Upper lobe of left lung (tissue), 6 donors: ENCODE data around the gene CHURC1. TPM values are rescaled to one million over a fixed set of nuclear protein-coding genes. Genes with fewer than 3 reads are reported as not detected.

Experiments
- ATAC-seq, 2 donors: fragments of 200-7000 bp; cut with Tn5 transposase; one replicate each; pipeline ENCODE4 v1.9.1; 2022; ENCODE audit warnings: mild to moderate bottlenecking in 2 of 2, moderate library complexity in 2 of 2; ENCODE audit not compliant: low FRiP score in 2 of 2
- DNase-seq, 2 donors: peaks; one replicate each; pipeline ENCODE4 v3.0.0-alpha.2; 2019 to 2020
- H3K27ac ChIP-seq, 4 donors: fragments of 200-600 bp; sonication (generic); one replicate each; pipeline ENCODE4 v1.5.1; 2016 to 2019
- H3K27me3 ChIP-seq, 4 donors: fragments of 200-600 bp; sonication (generic); one replicate each; pipeline ENCODE4 v1.5.1; 2017 to 2019
- H3K36me3 ChIP-seq, 4 donors: fragments of 200-600 bp; sonication (generic); one replicate each; pipeline ENCODE4 v1.5.1; 2016 to 2019
- H3K4me1 ChIP-seq, 4 donors: fragments of 200-600 bp; sonication (generic); one replicate each; pipeline ENCODE4 v1.5.1; 2018 to 2019
- H3K4me3 ChIP-seq, 4 donors: fragments of 200-600 bp; sonication (generic); one replicate each; pipeline ENCODE4 v1.5.1; 2017 to 2019; ENCODE audit warnings: mild to moderate bottlenecking in 2 of 4, moderate library complexity in 1 of 4
- H3K9me3 ChIP-seq, 4 donors: fragments of 200-600 bp; sonication (generic); one replicate each; pipeline ENCODE4 v1.5.1; 2018 to 2019
- EP300 ChIP-seq, 4 donors: sonication (generic); formaldehyde crosslinking; IDR thresholded peaks; one replicate each; pipeline ENCODE4 v1.5.1; 2017; ENCODE audit warnings: antibody characterized with exemption in 4 of 4, control low read depth in 2 of 4
- POLR2A ChIP-seq, 4 donors: fragments of 450-650 bp; IDR thresholded peaks; one replicate each; pipeline ENCODE4 v1.5.1; 2016 to 2017; ENCODE audit warnings: antibody characterized with exemption in 4 of 4, mild to moderate bottlenecking in 2 of 4
- POLR2AphosphoS5 ChIP-seq, 2 donors: sonication (generic); formaldehyde crosslinking; IDR thresholded peaks; one replicate each; pipeline ENCODE4 v1.5.1; 2017; ENCODE audit warnings: antibody characterized with exemption in 2 of 2
- WGBS, 2 donors: methylation state at CpG; one replicate each; pipeline ENCODE4 v1.1.5; 2017 to 2018; 5-methylcytosine and 5-hydroxymethylcytosine counted together
- total RNA-seq, 6 donors: library from RNA; depleted of rRNA in 4 of 6; stranded (reverse); fragments of >200 nt in 4 of 6; gene quantifications; one replicate each; pipeline versions ENCODE4 v1.1.0 to v1.2.1, GENCODE V29; 2016 to 2021
- TF ChIP-seq, protein P1 (sequence below), 6 experiments: fragments of 450-650 bp in 4 of 6; fragments of 200-600 bp in 2 of 6; sonication (generic) in 2 of 6; IDR thresholded peaks; one replicate each; pipeline ENCODE4 v1.5.1; 2016 to 2019; ENCODE audit warnings: antibody characterized with exemption in 6 of 6
- donor health status: DM: no; HTN: no; CAD: no; lungs with moderate emphysema.
- donor health status: DM: no; HTN: yes; CAD: no; lungs with severe emphysema.

The CHURC1 gene
- total RNA-seq, 6 donors from 2014 or later = 18.3 to 99.6 (median 49.2) TPM

DNA sequence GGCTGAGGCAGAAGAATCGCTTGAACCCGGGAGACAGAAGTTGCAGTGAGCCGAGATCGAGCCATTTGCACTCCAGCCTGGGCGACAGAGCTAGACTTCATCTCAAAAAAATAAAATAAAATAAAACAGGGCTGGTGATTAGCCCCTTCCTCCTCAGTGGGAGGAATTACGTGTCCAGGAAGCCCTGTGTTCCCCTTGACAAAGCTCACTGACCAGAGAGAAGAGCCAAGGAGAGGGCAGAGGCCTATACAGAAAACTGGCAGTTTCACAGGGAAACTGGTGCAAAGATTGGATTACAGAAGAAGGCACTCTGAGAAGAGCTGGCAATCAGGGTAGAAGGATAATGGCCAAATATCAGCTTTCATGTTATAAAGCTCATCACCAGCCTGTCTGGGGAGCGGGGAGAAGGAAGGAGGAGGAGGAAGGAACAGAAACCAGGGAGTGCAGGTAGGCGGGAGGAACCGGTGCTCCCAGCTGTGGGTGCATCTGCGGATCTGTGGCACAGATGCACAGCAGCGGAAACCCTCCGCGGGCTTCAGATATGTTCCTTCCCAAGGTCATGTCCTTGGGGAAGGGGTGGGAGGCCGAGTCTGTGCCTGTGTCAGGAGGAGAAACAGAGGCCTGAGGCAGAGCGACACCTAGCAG lies 51.2 kb downstream of the CHURC1 start:
- DNase-seq (no peak), ATAC-seq (no peak)
- H3K4me1 ChIP-seq = peaks cover 0 to 10% (median 2%) of the 10 kb centered on the region in 4 donors
- H3K36me3 ChIP-seq = no peaks in the 10 kb centered on the region
- H3K9me3 ChIP-seq = no peaks in the 10 kb centered on the region
- no peak for TF ChIP-seq POLR2AphosphoS5 (IDR thresholded peaks at IDR 0.05)
- TF ChIP-seq, protein P1, sequence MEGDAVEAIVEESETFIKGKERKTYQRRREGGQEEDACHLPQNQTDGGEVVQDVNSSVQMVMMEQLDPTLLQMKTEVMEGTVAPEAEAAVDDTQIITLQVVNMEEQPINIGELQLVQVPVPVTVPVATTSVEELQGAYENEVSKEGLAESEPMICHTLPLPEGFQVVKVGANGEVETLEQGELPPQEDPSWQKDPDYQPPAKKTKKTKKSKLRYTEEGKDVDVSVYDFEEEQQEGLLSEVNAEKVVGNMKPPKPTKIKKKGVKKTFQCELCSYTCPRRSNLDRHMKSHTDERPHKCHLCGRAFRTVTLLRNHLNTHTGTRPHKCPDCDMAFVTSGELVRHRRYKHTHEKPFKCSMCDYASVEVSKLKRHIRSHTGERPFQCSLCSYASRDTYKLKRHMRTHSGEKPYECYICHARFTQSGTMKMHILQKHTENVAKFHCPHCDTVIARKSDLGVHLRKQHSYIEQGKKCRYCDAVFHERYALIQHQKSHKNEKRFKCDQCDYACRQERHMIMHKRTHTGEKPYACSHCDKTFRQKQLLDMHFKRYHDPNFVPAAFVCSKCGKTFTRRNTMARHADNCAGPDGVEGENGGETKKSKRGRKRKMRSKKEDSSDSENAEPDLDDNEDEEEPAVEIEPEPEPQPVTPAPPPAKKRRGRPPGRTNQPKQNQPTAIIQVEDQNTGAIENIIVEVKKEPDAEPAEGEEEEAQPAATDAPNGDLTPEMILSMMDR (IDR thresholded peaks at IDR 0.05) = no peak
- TF ChIP-seq EP300 (IDR thresholded peaks at IDR 0.05) = no peak
- no peak for TF ChIP-seq POLR2A (IDR thresholded peaks at IDR 0.05)
- 92 to 93% methylated on average over 15 of the region's 15 CpGs for WGBS, 2 donors
- no peak overlapping the region for H3K4me3 ChIP-seq
- no peak overlapping the region for H3K27ac ChIP-seq
- no peaks in the 10 kb centered on the region for H3K27me3 ChIP-seq

DNA sequence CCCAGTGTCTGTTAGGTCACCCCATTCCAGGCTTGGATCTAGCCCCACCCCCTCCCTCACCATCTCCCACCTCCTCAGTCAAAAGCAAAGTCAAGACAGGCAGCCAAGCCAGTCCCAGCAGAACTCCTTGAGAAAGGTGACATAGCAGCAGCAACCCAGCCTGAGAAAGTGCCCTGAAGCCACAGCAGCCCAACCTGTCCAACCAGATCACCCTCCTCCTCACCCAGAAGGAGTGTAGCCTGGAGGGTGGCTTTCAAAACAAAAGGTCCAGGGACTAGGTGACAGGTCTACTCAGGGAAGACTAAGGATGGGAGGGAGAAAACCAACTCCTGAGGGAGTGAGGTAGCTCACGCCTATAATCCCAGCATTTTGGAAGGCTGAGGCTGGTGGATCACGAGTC lies 52.7 kb downstream of the CHURC1 start:
- WGBS, 2 donors = 36 to 100% methylated on average over 2 of the region's 2 CpGs
- Histone ChIP-seq H3K27ac (peak overlapping the region in 1 of 4 donors; percentile 13), H3K27me3 (no peaks in the 10 kb centered on the region), H3K4me1 (peaks cover 9 to 19% (median 13%) of the 10 kb centered on the region in 4 donors), H3K4me3 (no peak overlapping the region), H3K36me3 (no peaks in the 10 kb centered on the region), H3K9me3 (no peaks in the 10 kb centered on the region)
- DNase-seq (peak in 1 of 2 donors; percentile 82), ATAC-seq (peak; percentile 8 to 83)
- TF ChIP-seq, protein P1 (IDR thresholded peaks at IDR 0.05) = no peak
- TF ChIP-seq EP300 (IDR thresholded peaks at IDR 0.05) = no peak
- peak in 1 of 2 donors; percentile 10 for TF ChIP-seq POLR2AphosphoS5 (IDR thresholded peaks at IDR 0.05)
- no peak for TF ChIP-seq POLR2A (IDR thresholded peaks at IDR 0.05)

DNA sequence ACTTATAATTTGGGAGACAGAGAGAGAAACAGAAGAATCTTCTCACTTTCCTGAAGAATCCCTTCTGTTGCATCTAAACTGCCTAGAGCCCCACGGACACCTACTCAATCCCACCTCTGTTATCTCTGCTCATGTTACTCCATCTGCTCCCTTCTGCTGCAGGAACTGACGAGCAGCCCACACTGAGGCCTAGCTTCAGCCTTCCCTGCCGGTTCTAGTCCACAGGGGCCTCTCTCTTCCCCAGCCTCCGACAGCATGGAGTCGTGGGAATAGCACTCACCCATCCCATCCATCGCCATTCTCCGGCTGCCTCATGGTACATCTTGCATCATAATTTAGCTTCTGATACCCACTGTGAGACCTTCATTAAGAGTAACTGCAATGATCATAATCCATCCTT lies 53.9 kb downstream of the CHURC1 start:
- Histone ChIP-seq H3K4me3 (no peak overlapping the region), H3K9me3 (no peaks in the 10 kb centered on the region), H3K27ac (no peak overlapping the region), H3K27me3 (no peaks in the 10 kb centered on the region), H3K4me1 (peaks cover 9 to 26% (median 18%) of the 10 kb centered on the region in 4 donors), H3K36me3 (no peaks in the 10 kb centered on the region)
- ATAC-seq (no peak), DNase-seq (no peak)
- WGBS, 2 donors = 96 to 97% methylated on average over 7 of the region's 7 CpGs
- TF ChIP-seq EP300 (IDR thresholded peaks at IDR 0.05) (no peak), POLR2AphosphoS5 (IDR thresholded peaks at IDR 0.05) (no peak), POLR2A (IDR thresholded peaks at IDR 0.05) (no peak)
- TF ChIP-seq, protein P1 (IDR thresholded peaks at IDR 0.05) = no peak

DNA sequence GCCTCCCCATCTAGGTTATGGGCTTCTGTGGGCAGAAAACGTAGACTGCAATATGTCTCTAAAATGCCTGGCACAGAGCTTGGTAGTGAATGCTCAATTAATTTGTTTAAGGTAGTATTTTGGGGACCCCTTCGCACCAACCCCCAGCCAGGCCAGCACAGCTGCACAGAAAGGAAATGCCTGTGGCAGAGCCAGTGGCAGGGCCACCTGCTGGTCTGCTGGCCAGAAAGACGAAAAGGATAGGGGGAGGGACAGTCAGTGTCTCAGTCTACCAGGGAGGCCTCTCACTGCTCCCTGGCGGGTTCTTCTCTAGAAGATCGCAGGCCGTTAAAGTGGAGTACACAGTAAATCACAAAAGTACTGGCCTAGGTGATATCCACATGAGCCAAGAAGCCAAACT lies 54.4 kb downstream of the CHURC1 start:
- TF ChIP-seq POLR2A (IDR thresholded peaks at IDR 0.05) = no peak
- TF ChIP-seq POLR2AphosphoS5 (IDR thresholded peaks at IDR 0.05) = no peak
- no peak for TF ChIP-seq EP300 (IDR thresholded peaks at IDR 0.05)
- TF ChIP-seq, protein P1 (IDR thresholded peaks at IDR 0.05) = no peak
- ATAC-seq = no peak
- H3K36me3 ChIP-seq = no peaks in the 10 kb centered on the region
- no peaks in the 10 kb centered on the region for H3K9me3 ChIP-seq
- 76 to 85% methylated on average over 6 of the region's 6 CpGs for WGBS, 2 donors
- no peak overlapping the region for H3K27ac ChIP-seq
- peaks cover 9 to 26% (median 18%) of the 10 kb centered on the region in 4 donors for H3K4me1 ChIP-seq
- H3K27me3 ChIP-seq = no peaks in the 10 kb centered on the region
- no peak overlapping the region for H3K4me3 ChIP-seq
- no peak for DNase-seq

DNA sequence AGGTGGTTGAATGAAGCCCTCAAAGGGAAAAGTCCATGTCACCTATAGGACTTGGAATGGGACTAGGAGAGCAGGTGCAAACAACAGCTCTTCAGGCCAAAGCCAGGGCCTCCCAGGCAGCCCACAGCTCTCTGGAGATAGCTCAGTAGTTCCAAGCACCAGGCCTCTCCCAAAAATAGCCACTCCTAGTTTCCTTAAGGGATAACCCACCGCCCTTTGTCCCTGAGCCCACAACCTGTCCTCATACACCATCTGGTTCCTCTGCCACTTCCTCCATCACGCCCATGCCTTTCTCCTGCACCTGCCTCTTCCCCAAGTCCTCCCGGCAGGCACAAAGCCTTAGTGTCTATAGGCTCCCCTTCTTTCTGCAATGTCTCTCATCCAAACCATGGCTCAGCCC lies 55.8 kb downstream of the CHURC1 start:
- no peak overlapping the region for H3K4me3 ChIP-seq
- no peaks in the 10 kb centered on the region for H3K27me3 ChIP-seq
- no peak overlapping the region for H3K27ac ChIP-seq
- 67 to 86% methylated on average over 3 of the region's 3 CpGs for WGBS, 2 donors
- peaks cover 9 to 26% (median 18%) of the 10 kb centered on the region in 4 donors for H3K4me1 ChIP-seq
- DNase-seq = no peak
- TF ChIP-seq, protein P1 (IDR thresholded peaks at IDR 0.05) = no peak
- no peak for TF ChIP-seq EP300 (IDR thresholded peaks at IDR 0.05)
- TF ChIP-seq POLR2A (IDR thresholded peaks at IDR 0.05) = no peak
- no peak for TF ChIP-seq POLR2AphosphoS5 (IDR thresholded peaks at IDR 0.05)
- ATAC-seq = no peak
- H3K36me3 ChIP-seq = no peaks in the 10 kb centered on the region
- H3K9me3 ChIP-seq = no peaks in the 10 kb centered on the region
